WTC11 (cell line): Measurements from ENCODE around the gene TRAPPC11. TPM values are rescaled to one million over a fixed set of nuclear protein-coding genes. Genes with fewer than 3 reads are reported as not detected.

Experiments used
- ATAC-seq: fragments of 200-7000 bp; cut with Tn5 transposase; 2 replicates; pipeline ENCODE4 v1.10.0; 2021; ENCODE audit warnings: mild to moderate bottlenecking, moderate library complexity
- CTCF ChIA-PET: fragments of 300-600 bp; sonication (Branson Sonifier 250); formaldehyde crosslinking; loops from one replicate; lab custom pipeline; 2021; ENCODE audit warnings: antibody characterized with exemption; lab: Charles Lee
- POLR2A ChIA-PET: fragments of 350-600 bp; sonication (Branson Sonifier 250); formaldehyde crosslinking; loops from one replicate; lab custom pipeline; 2021; ENCODE audit warnings: antibody characterized with exemption; lab: Charles Lee
- DNase-seq: peaks from one replicate; pipeline ENCODE4 v3.0.0; 2021; ENCODE audit warnings: low spot score
- H3K27ac Mint-ChIP-seq: 2 replicates; pipeline ENCODE4 v1.8.0; 2021; ENCODE audit warnings: mixed read lengths
- H3K27me3 Mint-ChIP-seq: 2 replicates; pipeline ENCODE4 v1.8.0; 2021; ENCODE audit warnings: low read depth, mild to moderate bottlenecking, moderate library complexity, mixed read lengths
- H3K36me3 Mint-ChIP-seq: 2 replicates; pipeline ENCODE4 v1.8.0; 2021; ENCODE audit warnings: mixed read lengths
- H3K4me1 Mint-ChIP-seq: 2 replicates; pipeline ENCODE4 v1.8.0; 2022; ENCODE audit warnings: mixed read lengths
- H3K4me3 Mint-ChIP-seq: 2 replicates; pipeline ENCODE4 v1.8.0; 2021; ENCODE audit warnings: mild to moderate bottlenecking, moderate library complexity, mixed read lengths
- H3K9me3 Mint-ChIP-seq: 2 replicates; pipeline ENCODE4 v1.8.0; 2021; ENCODE audit warnings: mixed read lengths
- JAZF1 ChIP-seq: fragments of 250-450 bp; sonication (Bioruptor Pico); IDR thresholded peaks from 2 replicates; pipeline ENCODE4 v1.9.0; 2021; ENCODE audit warnings: moderate library complexity, mild to moderate bottlenecking, inconsistent platforms
- NFYB ChIP-seq: sonication (generic); formaldehyde crosslinking; conservative IDR thresholded peaks from 2 replicates; pipeline ENCODE4 v1.8.0; 2022; ENCODE audit warnings: low read depth, missing genetic modification reagents
- OVOL2 ChIP-seq: fragments of 250-450 bp; sonication (Bioruptor Pico); IDR thresholded peaks from 2 replicates; pipeline ENCODE4 v1.9.0; 2021; ENCODE audit warnings: mild to moderate bottlenecking, borderline replicate concordance
- ZNF423 ChIP-seq: fragments of 250-450 bp; sonication (Bioruptor Pico); IDR thresholded peaks from 2 replicates; pipeline ENCODE4 v2.1.2; 2022; ENCODE audit warnings: mild to moderate bottlenecking, moderate library complexity
- total RNA-seq: library from RNA; stranded (reverse); gene quantifications from 3 replicates; pipeline ENCODE4 v1.2.3, GENCODE V29; 2021
- TF ChIP-seq, protein P1 (sequence below): sonication (generic); formaldehyde crosslinking; IDR thresholded peaks from 2 replicates; pipeline ENCODE4 v1.8.1; 2022; ENCODE audit warnings: low read depth, missing genetic modification reagents, borderline replicate concordance
- TF ChIP-seq, protein P2 (sequence below): fragments of 250-450 bp; sonication (Bioruptor Pico); IDR thresholded peaks from 2 replicates; pipeline ENCODE4 v2.1.2; 2022; ENCODE audit warnings: mild to moderate bottlenecking, moderate library complexity
- TF ChIP-seq, protein P3 (sequence below): fragments of 250-450 bp; sonication (Bioruptor Pico); IDR thresholded peaks from 2 replicates; pipeline ENCODE4 v1.9.0; 2021; ENCODE audit warnings: mild to moderate bottlenecking, borderline replicate concordance
- TF ChIP-seq, protein P4 (sequence below): sonication (generic); formaldehyde crosslinking; IDR thresholded peaks from 2 replicates; pipeline ENCODE4 v1.8.0; 2023; ENCODE audit warnings: missing genetic modification reagents
- TF ChIP-seq, protein P5 (sequence below): fragments of 250-450 bp; sonication (Bioruptor Pico); conservative IDR thresholded peaks from 2 replicates; pipeline ENCODE4 v1.9.0; 2021; ENCODE audit warnings: mild to moderate bottlenecking
- TF ChIP-seq, protein P6 (sequence below): fragments of 250-450 bp; sonication (Bioruptor Pico); IDR thresholded peaks from 2 replicates; pipeline ENCODE4 v1.9.0; 2021; ENCODE audit warnings: mild to moderate bottlenecking
- TF ChIP-seq, protein P7 (sequence below): sonication (generic); formaldehyde crosslinking; IDR thresholded peaks from 2 replicates; pipeline ENCODE4 v1.8.0; 2023; ENCODE audit warnings: missing genetic modification reagents, mild to moderate bottlenecking, borderline replicate concordance

The TRAPPC11 gene
- total RNA-seq, 1 experiment from 2014 or later: 33.6 TPM

DNA sequence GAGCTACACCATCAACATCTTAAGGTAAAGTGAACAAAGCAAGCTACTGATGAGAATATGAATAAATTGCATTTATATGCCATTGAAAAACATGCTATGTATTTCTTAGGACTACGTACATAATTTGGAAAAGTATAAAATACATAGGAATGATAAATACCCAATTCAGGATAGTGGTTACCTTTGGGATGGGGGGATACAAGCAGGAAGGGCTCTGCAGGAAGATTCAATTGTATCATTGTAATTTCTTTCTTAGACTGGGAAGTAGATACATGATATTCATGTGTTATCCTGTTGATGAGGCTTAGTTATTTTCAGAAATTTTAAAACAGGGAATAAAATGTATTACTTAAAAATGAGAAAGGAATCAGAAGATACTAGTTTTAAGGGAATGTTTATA lies 43.4 kb downstream of the TRAPPC11 start (continued):
- TF ChIP-seq, protein P1, sequence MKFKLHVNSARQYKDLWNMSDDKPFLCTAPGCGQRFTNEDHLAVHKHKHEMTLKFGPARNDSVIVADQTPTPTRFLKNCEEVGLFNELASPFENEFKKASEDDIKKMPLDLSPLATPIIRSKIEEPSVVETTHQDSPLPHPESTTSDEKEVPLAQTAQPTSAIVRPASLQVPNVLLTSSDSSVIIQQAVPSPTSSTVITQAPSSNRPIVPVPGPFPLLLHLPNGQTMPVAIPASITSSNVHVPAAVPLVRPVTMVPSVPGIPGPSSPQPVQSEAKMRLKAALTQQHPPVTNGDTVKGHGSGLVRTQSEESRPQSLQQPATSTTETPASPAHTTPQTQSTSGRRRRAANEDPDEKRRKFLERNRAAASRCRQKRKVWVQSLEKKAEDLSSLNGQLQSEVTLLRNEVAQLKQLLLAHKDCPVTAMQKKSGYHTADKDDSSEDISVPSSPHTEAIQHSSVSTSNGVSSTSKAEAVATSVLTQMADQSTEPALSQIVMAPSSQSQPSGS (CRISPR knock-in tag): no peak
- no peak for TF ChIP-seq OVOL2
- TF ChIP-seq, protein P2, sequence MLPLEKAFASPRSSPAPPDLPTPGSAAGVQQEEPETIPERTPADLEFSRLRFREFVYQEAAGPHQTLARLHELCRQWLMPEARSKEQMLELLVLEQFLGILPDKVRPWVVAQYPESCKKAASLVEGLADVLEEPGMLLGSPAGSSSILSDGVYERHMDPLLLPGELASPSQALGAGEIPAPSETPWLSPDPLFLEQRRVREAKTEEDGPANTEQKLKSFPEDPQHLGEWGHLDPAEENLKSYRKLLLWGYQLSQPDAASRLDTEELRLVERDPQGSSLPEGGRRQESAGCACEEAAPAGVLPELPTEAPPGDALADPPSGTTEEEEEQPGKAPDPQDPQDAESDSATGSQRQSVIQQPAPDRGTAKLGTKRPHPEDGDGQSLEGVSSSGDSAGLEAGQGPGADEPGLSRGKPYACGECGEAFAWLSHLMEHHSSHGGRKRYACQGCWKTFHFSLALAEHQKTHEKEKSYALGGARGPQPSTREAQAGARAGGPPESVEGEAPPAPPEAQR (CRISPR knock-in tag): no peak
- TF ChIP-seq, protein P3, sequence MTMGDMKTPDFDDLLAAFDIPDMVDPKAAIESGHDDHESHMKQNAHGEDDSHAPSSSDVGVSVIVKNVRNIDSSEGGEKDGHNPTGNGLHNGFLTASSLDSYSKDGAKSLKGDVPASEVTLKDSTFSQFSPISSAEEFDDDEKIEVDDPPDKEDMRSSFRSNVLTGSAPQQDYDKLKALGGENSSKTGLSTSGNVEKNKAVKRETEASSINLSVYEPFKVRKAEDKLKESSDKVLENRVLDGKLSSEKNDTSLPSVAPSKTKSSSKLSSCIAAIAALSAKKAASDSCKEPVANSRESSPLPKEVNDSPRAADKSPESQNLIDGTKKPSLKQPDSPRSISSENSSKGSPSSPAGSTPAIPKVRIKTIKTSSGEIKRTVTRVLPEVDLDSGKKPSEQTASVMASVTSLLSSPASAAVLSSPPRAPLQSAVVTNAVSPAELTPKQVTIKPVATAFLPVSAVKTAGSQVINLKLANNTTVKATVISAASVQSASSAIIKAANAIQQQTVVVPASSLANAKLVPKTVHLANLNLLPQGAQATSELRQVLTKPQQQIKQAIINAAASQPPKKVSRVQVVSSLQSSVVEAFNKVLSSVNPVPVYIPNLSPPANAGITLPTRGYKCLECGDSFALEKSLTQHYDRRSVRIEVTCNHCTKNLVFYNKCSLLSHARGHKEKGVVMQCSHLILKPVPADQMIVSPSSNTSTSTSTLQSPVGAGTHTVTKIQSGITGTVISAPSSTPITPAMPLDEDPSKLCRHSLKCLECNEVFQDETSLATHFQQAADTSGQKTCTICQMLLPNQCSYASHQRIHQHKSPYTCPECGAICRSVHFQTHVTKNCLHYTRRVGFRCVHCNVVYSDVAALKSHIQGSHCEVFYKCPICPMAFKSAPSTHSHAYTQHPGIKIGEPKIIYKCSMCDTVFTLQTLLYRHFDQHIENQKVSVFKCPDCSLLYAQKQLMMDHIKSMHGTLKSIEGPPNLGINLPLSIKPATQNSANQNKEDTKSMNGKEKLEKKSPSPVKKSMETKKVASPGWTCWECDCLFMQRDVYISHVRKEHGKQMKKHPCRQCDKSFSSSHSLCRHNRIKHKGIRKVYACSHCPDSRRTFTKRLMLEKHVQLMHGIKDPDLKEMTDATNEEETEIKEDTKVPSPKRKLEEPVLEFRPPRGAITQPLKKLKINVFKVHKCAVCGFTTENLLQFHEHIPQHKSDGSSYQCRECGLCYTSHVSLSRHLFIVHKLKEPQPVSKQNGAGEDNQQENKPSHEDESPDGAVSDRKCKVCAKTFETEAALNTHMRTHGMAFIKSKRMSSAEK (CRISPR knock-in tag): no peak
- no peak for TF ChIP-seq NFYB
- TF ChIP-seq, protein P4, sequence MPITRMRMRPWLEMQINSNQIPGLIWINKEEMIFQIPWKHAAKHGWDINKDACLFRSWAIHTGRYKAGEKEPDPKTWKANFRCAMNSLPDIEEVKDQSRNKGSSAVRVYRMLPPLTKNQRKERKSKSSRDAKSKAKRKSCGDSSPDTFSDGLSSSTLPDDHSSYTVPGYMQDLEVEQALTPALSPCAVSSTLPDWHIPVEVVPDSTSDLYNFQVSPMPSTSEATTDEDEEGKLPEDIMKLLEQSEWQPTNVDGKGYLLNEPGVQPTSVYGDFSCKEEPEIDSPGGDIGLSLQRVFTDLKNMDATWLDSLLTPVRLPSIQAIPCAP (CRISPR knock-in tag): no peak
- TF ChIP-seq, protein P5, sequence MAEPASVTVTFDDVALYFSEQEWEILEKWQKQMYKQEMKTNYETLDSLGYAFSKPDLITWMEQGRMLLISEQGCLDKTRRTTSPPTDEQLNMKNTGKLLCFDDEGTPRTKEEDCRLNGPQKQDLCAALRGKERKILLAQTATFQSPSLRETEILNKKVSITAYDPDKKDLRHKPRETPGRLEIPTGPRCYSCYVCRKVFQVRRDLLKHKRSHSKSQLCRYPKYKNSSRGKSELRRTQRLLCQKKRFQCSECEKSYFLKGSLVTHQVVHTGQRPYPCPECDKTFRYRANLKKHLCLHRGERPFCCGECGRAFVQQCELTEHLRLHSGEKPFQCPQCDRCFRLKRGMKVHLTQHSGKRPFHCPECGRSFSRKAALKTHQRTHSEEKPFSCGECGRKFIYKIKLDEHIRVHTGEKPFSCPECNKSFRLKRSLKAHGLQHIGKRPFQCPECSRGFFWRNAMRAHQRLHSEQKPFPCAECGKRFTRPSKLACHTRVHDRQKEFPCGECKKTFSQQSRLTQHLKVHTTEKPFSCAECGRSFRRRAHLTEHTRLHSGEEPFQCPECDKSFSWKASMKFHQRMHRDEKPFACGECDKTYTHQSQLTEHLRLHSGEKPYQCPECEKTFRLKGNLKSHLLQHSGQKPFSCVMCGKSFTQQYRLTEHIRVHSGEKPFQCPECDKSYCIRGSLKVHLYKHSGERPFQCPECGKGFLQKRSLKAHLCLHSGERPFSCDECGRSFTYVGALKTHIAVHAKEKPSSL (CRISPR knock-in tag): no peak

DNA sequence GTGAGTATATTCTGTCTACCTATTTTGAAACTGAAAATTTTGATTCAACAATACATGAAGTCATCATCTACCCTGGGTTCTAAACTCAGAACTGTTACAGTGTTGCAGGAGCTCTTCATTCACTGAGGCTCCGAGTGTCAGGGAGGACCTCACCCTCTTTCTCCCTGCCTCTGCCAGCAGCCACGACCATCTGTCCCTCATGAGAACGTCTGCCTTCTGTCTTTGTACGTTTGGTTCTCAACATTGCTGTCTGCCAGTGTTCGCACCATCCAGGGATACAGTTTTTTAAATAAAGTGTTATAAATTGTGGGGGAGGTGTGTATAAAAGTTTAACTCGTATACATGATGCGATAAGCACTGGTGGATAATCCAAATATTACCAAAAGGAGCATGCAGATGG lies 55.5 kb downstream of the TRAPPC11 start:
- CTCF ChIA-PET: no interaction called here
- H3K36me3 Mint-ChIP-seq: peaks cover 14% of the 10 kb centered on the region; the same call in 1 of the 2 replicates
- H3K27me3 Mint-ChIP-seq: no peaks in the 10 kb centered on the region
- peaks cover 2% of the 10 kb centered on the region for H3K4me1 Mint-ChIP-seq
- POLR2A ChIA-PET: no interaction called here
- no peak overlapping the region for H3K27ac Mint-ChIP-seq
- H3K4me3 Mint-ChIP-seq: no peak overlapping the region
- ATAC-seq (no peak), DNase-seq (no peak)
- peaks cover under 1% of the 10 kb centered on the region; the same call in 1 of the 2 replicates for H3K9me3 Mint-ChIP-seq
- TF ChIP-seq ZNF423 (CRISPR knock-in tag) (no peak), JAZF1 (CRISPR knock-in tag) (no peak)
- TF ChIP-seq, protein P2 (CRISPR knock-in tag): no peak
- TF ChIP-seq, protein P6, sequence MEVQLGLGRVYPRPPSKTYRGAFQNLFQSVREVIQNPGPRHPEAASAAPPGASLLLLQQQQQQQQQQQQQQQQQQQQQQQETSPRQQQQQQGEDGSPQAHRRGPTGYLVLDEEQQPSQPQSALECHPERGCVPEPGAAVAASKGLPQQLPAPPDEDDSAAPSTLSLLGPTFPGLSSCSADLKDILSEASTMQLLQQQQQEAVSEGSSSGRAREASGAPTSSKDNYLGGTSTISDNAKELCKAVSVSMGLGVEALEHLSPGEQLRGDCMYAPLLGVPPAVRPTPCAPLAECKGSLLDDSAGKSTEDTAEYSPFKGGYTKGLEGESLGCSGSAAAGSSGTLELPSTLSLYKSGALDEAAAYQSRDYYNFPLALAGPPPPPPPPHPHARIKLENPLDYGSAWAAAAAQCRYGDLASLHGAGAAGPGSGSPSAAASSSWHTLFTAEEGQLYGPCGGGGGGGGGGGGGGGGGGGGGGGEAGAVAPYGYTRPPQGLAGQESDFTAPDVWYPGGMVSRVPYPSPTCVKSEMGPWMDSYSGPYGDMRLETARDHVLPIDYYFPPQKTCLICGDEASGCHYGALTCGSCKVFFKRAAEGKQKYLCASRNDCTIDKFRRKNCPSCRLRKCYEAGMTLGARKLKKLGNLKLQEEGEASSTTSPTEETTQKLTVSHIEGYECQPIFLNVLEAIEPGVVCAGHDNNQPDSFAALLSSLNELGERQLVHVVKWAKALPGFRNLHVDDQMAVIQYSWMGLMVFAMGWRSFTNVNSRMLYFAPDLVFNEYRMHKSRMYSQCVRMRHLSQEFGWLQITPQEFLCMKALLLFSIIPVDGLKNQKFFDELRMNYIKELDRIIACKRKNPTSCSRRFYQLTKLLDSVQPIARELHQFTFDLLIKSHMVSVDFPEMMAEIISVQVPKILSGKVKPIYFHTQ: no peak
- TF ChIP-seq, protein P7, sequence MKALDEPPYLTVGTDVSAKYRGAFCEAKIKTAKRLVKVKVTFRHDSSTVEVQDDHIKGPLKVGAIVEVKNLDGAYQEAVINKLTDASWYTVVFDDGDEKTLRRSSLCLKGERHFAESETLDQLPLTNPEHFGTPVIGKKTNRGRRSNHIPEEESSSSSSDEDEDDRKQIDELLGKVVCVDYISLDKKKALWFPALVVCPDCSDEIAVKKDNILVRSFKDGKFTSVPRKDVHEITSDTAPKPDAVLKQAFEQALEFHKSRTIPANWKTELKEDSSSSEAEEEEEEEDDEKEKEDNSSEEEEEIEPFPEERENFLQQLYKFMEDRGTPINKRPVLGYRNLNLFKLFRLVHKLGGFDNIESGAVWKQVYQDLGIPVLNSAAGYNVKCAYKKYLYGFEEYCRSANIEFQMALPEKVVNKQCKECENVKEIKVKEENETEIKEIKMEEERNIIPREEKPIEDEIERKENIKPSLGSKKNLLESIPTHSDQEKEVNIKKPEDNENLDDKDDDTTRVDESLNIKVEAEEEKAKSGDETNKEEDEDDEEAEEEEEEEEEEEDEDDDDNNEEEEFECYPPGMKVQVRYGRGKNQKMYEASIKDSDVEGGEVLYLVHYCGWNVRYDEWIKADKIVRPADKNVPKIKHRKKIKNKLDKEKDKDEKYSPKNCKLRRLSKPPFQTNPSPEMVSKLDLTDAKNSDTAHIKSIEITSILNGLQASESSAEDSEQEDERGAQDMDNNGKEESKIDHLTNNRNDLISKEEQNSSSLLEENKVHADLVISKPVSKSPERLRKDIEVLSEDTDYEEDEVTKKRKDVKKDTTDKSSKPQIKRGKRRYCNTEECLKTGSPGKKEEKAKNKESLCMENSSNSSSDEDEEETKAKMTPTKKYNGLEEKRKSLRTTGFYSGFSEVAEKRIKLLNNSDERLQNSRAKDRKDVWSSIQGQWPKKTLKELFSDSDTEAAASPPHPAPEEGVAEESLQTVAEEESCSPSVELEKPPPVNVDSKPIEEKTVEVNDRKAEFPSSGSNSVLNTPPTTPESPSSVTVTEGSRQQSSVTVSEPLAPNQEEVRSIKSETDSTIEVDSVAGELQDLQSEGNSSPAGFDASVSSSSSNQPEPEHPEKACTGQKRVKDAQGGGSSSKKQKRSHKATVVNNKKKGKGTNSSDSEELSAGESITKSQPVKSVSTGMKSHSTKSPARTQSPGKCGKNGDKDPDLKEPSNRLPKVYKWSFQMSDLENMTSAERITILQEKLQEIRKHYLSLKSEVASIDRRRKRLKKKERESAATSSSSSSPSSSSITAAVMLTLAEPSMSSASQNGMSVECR (CRISPR knock-in tag): no peak
- TF ChIP-seq, protein P1 (CRISPR knock-in tag): no peak
